OCI-LY7 (cell line): ENCODE measurements around the gene CCDC81. TPM values are rescaled to one million over a fixed set of nuclear protein-coding genes. Genes with fewer than 3 reads are reported as not detected.

Experiments used
- BruUV-seq: library from RNA; stranded (reverse); fragments of 400-500 nt; replicated peaks from 2 replicates; lab custom pipeline; 2021; lab: Mats Ljungman, UMichigan
- CTCF ChIA-PET: fragments of 300-600 bp; sonication (Branson Sonifier 250); formaldehyde crosslinking; loops from one replicate; lab custom pipeline; 2022; ENCODE audit warnings: antibody characterized with exemption; ENCODE audit not compliant: unreplicated experiment; lab: Charles Lee
- POLR2A ChIA-PET: fragments of 300-600 bp; sonication (Branson Sonifier 250); formaldehyde crosslinking; loops from one replicate; lab custom pipeline; 2022; ENCODE audit warnings: antibody characterized with exemption; lab: Charles Lee
- DNase-seq: peaks from one replicate; pipeline ENCODE4 v3.0.0-alpha.2; 2015; ENCODE audit warnings: low spot score
- H2AFZ ChIP-seq: fragments of 200-600 bp; sonication (generic), shearing (Covaris generic); 2 replicates; pipeline ENCODE4 v1.6.1; 2014; ENCODE audit warnings: mild to moderate bottlenecking, antibody characterized with exemption, low read length, moderate library complexity
- H3K27ac ChIP-seq: fragments of 200-600 bp; sonication (generic); 2 replicates; pipeline ENCODE4 v1.5.1; 2014; ENCODE audit warnings: mixed run types, low read depth, mild to moderate bottlenecking, moderate library complexity, low read length, inconsistent platforms; ENCODE audit not compliant: poor library complexity, severe bottlenecking
- H3K36me3 ChIP-seq: fragments of 200-600 bp; sonication (generic); 2 replicates; pipeline ENCODE4 v1.6.1; 2014; ENCODE audit warnings: mild to moderate bottlenecking, antibody characterized with exemption, low read length, moderate library complexity, mixed read lengths; ENCODE audit not compliant: insufficient read depth
- H3K4me1 ChIP-seq: fragments of 200-600 bp; sonication (generic); 2 replicates; pipeline ENCODE4 v1.5.1; 2014; ENCODE audit warnings: mild to moderate bottlenecking, low read length; ENCODE audit not compliant: insufficient read depth, poor library complexity, severe bottlenecking
- H3K4me2 ChIP-seq: fragments of 200-600 bp; sonication (generic); 2 replicates; pipeline ENCODE4 v1.6.1; 2014; ENCODE audit warnings: mild to moderate bottlenecking, low read length
- H3K4me3 ChIP-seq: fragments of 200-600 bp; sonication (generic); 2 replicates; pipeline ENCODE4 v1.5.1; 2014; ENCODE audit warnings: mild to moderate bottlenecking, low read depth, low read length; ENCODE audit not compliant: poor library complexity, severe bottlenecking
- H3K79me2 ChIP-seq: fragments of 200-600 bp; sonication (generic); 2 replicates; pipeline ENCODE4 v1.6.1; 2016; ENCODE audit warnings: low read depth, mild to moderate bottlenecking, low read length, moderate library complexity, mixed read lengths; ENCODE audit not compliant: insufficient read depth
- H3K9me2 ChIP-seq: fragments of 200-600 bp; sonication (generic); 2 replicates; pipeline ENCODE4 v1.6.1; 2016; ENCODE audit warnings: mild to moderate bottlenecking, low read length, mixed read lengths; ENCODE audit not compliant: insufficient read depth
- H3K9me3 ChIP-seq: fragments of 200-600 bp; sonication (generic); 2 replicates; pipeline ENCODE4 v1.6.1; 2014; ENCODE audit warnings: mild to moderate bottlenecking, mixed run types, low read length, mixed read lengths
- H4K20me1 ChIP-seq: fragments of 200-600 bp; sonication (generic); 2 replicates; pipeline ENCODE4 v1.6.1; 2014; ENCODE audit warnings: mild to moderate bottlenecking, antibody characterized with exemption, low read length, moderate library complexity, mixed read lengths; ENCODE audit not compliant: insufficient read depth
- EZH2phosphoT487 ChIP-seq: fragments of 200-600 bp; sonication (generic); IDR thresholded peaks from 2 replicates; pipeline ENCODE4 v1.6.1; 2018; ENCODE audit warnings: low read depth, borderline replicate concordance, mild to moderate bottlenecking, mixed run types, antibody characterized with exemption, low read length, moderate library complexity, mixed read lengths
- intact Hi-C: fragments of 100-400 bp; cut with micrococcal nuclease; formaldehyde crosslinking; loops from one replicate; pipeline ENCODE4 v1.10.0; 2022; ENCODE audit not compliant: unreplicated experiment
- total RNA-seq, 2 experiments: library from RNA; depleted of rRNA in 1 of 2; stranded (reverse); fragments of >200 nt in 1 of 2; shearing (Covaris generic) in 1 of 2; gene quantifications; 2 replicates each; pipeline ENCODE4 v1.2.3, GENCODE V29; 2014 to 2022
- TF ChIP-seq, protein P1 (sequence below): fragments of 200-600 bp; sonication (generic); conservative IDR thresholded peaks from 2 replicates; pipeline ENCODE4 v1.5.1; 2014; ENCODE audit warnings: mild to moderate bottlenecking, antibody characterized with exemption, low read length, moderate library complexity, mixed read lengths

The CCDC81 gene
- total RNA-seq, 2 experiments from 2014 or later, result 0.41 to 1.0 TPM

DNA sequence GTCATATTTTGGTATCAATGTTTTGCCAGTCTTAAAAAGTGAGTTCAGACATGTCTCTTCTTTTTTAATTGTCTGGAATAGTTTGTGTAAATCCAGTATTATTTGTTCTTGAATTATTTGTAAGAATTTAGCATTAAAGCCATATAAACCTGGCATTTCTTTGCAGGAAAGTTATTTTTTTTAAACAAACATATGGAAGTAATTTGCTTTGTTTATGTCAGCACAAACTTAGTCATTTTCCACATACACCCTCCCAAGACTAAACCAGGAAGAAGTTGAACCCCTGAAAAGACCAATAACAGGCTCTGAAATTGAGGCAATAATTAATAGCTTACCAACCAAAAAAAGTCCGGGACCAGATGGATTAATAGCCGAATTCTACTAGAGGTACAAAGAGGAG is 9.1 kb upstream of the CCDC81 start:
- Histone ChIP-seq H3K79me2 (no peaks in the 10 kb centered on the region), H3K4me1 (no peaks in the 10 kb centered on the region), H2AFZ (no peak overlapping the region), H4K20me1 (no peaks in the 10 kb centered on the region), H3K4me2 (no peak overlapping the region), H3K36me3 (no peaks in the 10 kb centered on the region), H3K27ac (no peak overlapping the region), H3K9me2 (no peaks in the 10 kb centered on the region; the same call in 1 of the 2 replicates), H3K4me3 (no peak overlapping the region), H3K9me3 (no peaks in the 10 kb centered on the region)
- intact Hi-C loops, result no loop called here
- BruUV-seq, result no TSS peak
- no peak for TF ChIP-seq EZH2phosphoT487
- TF ChIP-seq, protein P1, sequence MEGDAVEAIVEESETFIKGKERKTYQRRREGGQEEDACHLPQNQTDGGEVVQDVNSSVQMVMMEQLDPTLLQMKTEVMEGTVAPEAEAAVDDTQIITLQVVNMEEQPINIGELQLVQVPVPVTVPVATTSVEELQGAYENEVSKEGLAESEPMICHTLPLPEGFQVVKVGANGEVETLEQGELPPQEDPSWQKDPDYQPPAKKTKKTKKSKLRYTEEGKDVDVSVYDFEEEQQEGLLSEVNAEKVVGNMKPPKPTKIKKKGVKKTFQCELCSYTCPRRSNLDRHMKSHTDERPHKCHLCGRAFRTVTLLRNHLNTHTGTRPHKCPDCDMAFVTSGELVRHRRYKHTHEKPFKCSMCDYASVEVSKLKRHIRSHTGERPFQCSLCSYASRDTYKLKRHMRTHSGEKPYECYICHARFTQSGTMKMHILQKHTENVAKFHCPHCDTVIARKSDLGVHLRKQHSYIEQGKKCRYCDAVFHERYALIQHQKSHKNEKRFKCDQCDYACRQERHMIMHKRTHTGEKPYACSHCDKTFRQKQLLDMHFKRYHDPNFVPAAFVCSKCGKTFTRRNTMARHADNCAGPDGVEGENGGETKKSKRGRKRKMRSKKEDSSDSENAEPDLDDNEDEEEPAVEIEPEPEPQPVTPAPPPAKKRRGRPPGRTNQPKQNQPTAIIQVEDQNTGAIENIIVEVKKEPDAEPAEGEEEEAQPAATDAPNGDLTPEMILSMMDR, result no peak
- DNase-seq, result no peak
- ChIA-PET CTCF (no interaction called here), POLR2A (no interaction called here)

DNA sequence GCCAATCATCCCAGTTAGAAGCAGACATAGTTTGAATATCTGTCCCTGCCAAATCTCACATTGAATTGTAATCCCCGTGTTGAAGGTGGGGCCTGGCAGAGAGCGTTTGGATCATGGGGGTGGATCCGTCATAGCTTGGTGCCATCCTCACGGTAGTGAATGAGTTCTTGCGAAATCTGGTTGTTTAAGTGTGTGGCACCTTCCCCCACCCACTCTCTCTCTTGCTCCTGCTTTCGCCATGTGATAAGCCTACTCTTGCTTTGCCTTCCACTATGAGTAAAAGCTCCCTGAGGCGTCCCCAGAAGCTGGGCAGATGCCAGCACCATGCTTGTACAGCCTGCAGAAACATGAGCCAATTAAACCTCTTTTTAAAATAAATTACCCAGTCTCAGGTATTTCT is 5.0 kb upstream of the CCDC81 start:
- no TSS peak for BruUV-seq
- no peaks in the 10 kb centered on the region for H3K36me3 ChIP-seq
- no peaks in the 10 kb centered on the region; the same call in 1 of the 2 replicates for H3K9me2 ChIP-seq
- no peak overlapping the region for H2AFZ ChIP-seq
- intact Hi-C loops, result no loop called here
- ChIA-PET POLR2A (interaction anchor here (0.8 kb wide), 1 partner anchor 889 kb away, joined by 3 read pairs; no protein-coding TSS in a partner anchor), CTCF (no interaction called here)
- no peaks in the 10 kb centered on the region for H4K20me1 ChIP-seq
- TF ChIP-seq, protein P1, result no peak
- TF ChIP-seq EZH2phosphoT487, result no peak
- DNase-seq, result no peak
- H3K4me3 ChIP-seq, result no peak overlapping the region
- no peaks in the 10 kb centered on the region for H3K9me3 ChIP-seq
- no peaks in the 10 kb centered on the region for H3K4me1 ChIP-seq
- H3K27ac ChIP-seq, result no peak overlapping the region
- no peaks in the 10 kb centered on the region for H3K79me2 ChIP-seq
- no peak overlapping the region for H3K4me2 ChIP-seq

DNA sequence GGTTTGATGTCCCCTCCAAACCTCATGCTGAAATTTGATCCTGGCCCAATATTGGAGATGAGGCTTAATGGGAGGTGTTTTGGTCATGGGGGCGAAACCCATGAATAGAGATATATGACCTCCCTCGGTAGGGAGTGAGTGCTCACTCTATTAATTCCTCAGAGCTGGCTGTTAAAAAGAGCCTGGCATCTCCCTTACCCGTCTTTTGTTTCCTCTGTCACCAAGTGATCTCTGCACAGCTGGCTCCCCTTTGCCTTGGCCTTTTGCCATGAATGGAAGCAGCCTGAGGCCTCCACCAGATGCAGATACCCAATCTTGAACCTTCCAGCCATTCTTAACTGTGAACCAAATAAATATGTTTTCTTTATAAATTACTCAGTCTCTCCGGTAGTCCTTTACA is 4.5 kb upstream of the CCDC81 start:
- BruUV-seq, result no TSS peak
- POLR2A ChIA-PET, result no interaction called here
- H3K9me3 ChIP-seq, result no peaks in the 10 kb centered on the region
- H3K79me2 ChIP-seq, result no peaks in the 10 kb centered on the region
- TF ChIP-seq, protein P1, result no peak
- TF ChIP-seq EZH2phosphoT487, result no peak
- CTCF ChIA-PET, result no interaction called here
- H2AFZ ChIP-seq, result no peak overlapping the region
- no peak for DNase-seq
- H3K4me1 ChIP-seq, result no peaks in the 10 kb centered on the region
- no peaks in the 10 kb centered on the region for H4K20me1 ChIP-seq
- no peak overlapping the region for H3K27ac ChIP-seq
- no peak overlapping the region for H3K4me2 ChIP-seq
- no peaks in the 10 kb centered on the region; the same call in 1 of the 2 replicates for H3K9me2 ChIP-seq
- no peak overlapping the region for H3K4me3 ChIP-seq
- intact Hi-C loops, result no loop called here
- H3K36me3 ChIP-seq, result no peaks in the 10 kb centered on the region
